Measurements from ENCODE around the gene WDCP.

DNA sequence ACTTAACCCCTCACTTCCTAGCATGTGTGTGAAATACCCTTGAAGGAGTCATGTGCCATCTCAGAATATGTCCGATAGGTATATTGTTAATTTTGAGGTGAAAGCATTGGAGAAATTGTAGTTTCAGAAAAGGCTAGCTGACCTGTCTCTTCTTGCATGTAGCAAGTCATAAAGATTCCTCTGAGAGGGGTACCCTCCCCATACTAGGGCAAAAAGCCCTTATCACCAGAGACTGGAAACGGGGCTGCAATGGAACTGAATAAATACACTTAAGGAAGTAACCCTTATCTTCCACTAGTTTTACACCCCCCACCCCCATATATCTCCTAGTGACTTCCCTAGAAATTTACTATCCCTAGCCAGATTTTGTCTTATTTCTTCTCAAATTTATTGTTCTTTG is 30.7 kb upstream of the WDCP start:
- TF ChIP-seq EZH2 (IDR thresholded peaks at IDR 0.05; ENCODE audit: low read length, unreplicated experiment) (no peak), EZH2phosphoT487 (IDR thresholded peaks at IDR 0.05; ENCODE audit: borderline replicate concordance, low read length) (no peak)
